Stimulated activated naive B cell treated with anti-CD40 and anti-IgM and Interleukin-4, amounts not matched to agents 10 μg/mL and 1 μg/mL and 100 μg/mL, for 72 hours (primary cell): ENCODE results near the gene ANKRD65.
A peak's percentile ranks its signal among the peaks of the same experiment; 100 is the strongest.
"Not testable (repeated sequence)": the region's sequence is repeated elsewhere in the genome, so short reads cannot be mapped to it uniquely, and the experiment has no call there.

Experiments
- ATAC-seq, 2 donors: fragments of 150-1000 bp; cut with Tn5 transposase; replicated peaks; 2 replicates each; pipeline ENCODE4 v1.10.0; 2021; ENCODE audit warnings: moderate library complexity in 1 of 2
- DNase-seq: peaks from one replicate; pipeline ENCODE4 v3.0.0; 2021
- H3K27ac Mint-ChIP-seq: one replicate; pipeline ENCODE4 v1.8.0; 2022; ENCODE audit warnings: mild to moderate bottlenecking, mixed read lengths
- H3K27me3 Mint-ChIP-seq, 2 donors: one replicate each; pipeline ENCODE4 v1.8.0; 2022; ENCODE audit warnings: mixed read lengths in 2 of 2
- H3K36me3 Mint-ChIP-seq, 2 donors: one replicate each; pipeline ENCODE4 v1.8.0; 2022; ENCODE audit warnings: mixed read lengths in 2 of 2, mild to moderate bottlenecking in 1 of 2
- H3K4me1 Mint-ChIP-seq, 2 donors: one replicate each; pipeline ENCODE4 v1.8.0; 2022; ENCODE audit warnings: mixed read lengths in 2 of 2, mild to moderate bottlenecking in 1 of 2
- H3K4me3 Mint-ChIP-seq, 2 donors: one replicate each; pipeline ENCODE4 v1.8.0; 2022; ENCODE audit warnings: mild to moderate bottlenecking in 2 of 2, mixed read lengths in 2 of 2, moderate library complexity in 1 of 2
- H3K9me3 Mint-ChIP-seq, 2 donors: one replicate each; pipeline ENCODE4 v1.8.0; 2022; ENCODE audit warnings: mixed read lengths in 2 of 2, mild to moderate bottlenecking in 1 of 2

ANKRD65 gene

GRCh38 chr1:1406101-1406820 lies 14.8 kb downstream of the ANKRD65 start:
- Mint-ChIP-seq H3K4me1 (peaks cover 32 to 74% of the 10 kb centered on the region in 2 donors), H3K27ac (peak overlapping the region; percentile 98), H3K4me3 (peak overlapping the region; percentile 90 to 96), H3K27me3 (no peaks in the 10 kb centered on the region), H3K36me3 (peaks cover 44 to 56% of the 10 kb centered on the region in 2 donors), H3K9me3 (no peaks in the 10 kb centered on the region)
- DNase-seq, result no peak
- peak; percentile 0 to 6 for ATAC-seq

DNA sequence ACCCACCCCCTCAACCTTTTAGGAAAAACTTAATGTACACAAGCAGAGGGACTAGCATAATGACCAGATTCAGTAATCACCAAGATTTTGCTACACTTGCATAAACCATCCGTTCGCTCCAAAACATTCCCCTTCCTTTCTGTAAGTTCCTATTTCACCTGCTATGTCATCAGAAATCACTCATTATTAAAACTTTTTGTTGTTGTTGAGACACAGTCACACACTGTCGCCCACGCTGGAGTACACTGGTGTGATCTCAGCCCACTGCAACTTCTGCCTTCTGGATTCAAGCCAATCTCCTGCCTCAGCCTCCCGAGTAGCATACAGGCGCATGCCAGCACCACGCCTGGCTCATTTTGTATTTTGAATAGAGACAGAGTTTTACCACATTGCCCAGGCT lies 17.4 kb downstream of the ANKRD65 start:
- Mint-ChIP-seq H3K4me3 (peak overlapping the region in 1 of 2 donors; percentile 22), H3K4me1 (peaks cover 42 to 73% of the 10 kb centered on the region in 2 donors)
- no peak for ATAC-seq

DNA sequence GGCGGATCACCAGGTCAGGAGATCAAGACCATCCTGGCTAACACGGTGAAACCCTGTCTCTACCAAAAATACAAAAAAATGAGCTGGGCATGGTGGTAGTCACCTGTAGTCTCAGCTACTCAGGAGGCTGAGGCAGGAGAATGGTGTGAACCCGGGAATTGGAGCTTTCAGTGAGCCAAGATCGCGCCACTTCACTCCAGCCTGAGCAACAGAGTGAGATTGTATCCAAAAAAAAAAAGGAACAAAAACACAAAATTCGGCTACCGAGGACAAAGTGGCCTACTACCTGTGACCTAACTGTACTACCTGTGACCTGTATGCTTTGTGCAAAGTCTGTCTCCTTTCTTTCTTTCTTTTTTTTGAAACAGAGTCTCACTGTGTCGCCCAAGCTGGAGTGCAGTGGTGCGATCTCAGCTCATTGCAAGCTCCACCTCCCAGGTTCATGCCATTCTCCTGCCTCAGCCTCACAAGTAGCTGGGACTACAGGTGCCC lies 18.1 kb downstream of the ANKRD65 start:
- Mint-ChIP-seq H3K4me3 (peak overlapping the region in 1 of 2 donors; percentile 12), H3K4me1 (peaks cover 41 to 73% of the 10 kb centered on the region in 2 donors), H3K36me3 (peaks cover 62 to 75% of the 10 kb centered on the region in 2 donors), H3K27ac (peak overlapping the region; percentile 95)
- not testable (repeated sequence) for DNase-seq, H3K27me3 Mint-ChIP-seq, H3K9me3 Mint-ChIP-seq, ATAC-seq

More for the DNA sequence above, 17.4 kb downstream of the ANKRD65 start:
- Mint-ChIP-seq H3K27me3 (no peaks in the 10 kb centered on the region), H3K36me3 (peaks cover 59 to 75% of the 10 kb centered on the region in 2 donors), H3K27ac (peak overlapping the region; percentile 86), H3K9me3 (no peaks in the 10 kb centered on the region)
- no peak for DNase-seq

DNA sequence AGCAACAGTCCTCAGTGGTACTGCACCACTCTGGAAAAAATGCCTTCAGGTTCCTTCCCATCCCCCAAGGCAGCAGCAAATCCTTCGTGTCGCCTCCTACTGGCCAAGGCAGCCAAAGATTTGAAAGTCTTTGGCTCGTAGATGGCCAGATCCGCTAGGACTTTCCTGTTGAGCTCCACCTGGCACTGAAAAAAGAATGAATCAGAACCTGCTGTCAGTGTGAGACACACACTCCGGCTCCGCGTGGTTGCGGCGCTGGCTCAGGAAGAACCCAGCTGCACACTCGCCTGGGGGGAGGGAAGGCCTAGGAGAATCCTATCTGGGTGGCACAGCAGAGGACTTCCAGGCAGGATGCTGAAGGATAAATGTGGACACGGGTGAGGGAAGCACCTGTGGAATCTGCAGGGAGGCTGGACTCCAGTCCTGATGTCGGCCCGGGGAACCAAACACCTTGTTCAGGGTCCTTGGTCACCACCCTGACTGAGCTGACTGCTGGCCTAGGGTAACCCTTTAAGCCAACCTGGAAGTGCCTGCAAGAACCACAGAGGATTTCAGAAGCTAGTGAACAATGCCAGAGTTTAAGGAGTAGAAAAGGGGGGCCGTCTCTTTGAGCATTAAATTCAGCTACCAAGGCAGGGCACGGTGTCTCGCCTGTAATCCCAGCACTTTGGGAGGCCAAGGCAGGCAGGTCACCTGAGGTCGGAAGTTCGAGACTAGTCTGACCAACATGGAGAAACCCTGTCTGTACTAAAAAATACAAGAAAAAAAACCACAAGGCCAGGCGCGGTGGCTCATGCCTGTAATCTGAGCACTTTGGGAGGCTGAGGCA lies 18.8 kb downstream of the ANKRD65 start:
- H3K4me1 Mint-ChIP-seq, result peaks cover 43 to 76% of the 10 kb centered on the region in 2 donors
- H3K9me3 Mint-ChIP-seq, result no peaks in the 10 kb centered on the region
- DNase-seq (no peak), ATAC-seq (no peak)
- no peaks in the 10 kb centered on the region for H3K27me3 Mint-ChIP-seq
- H3K27ac Mint-ChIP-seq, result peak overlapping the region; percentile 95
- peak overlapping the region; percentile 26 to 62 for H3K4me3 Mint-ChIP-seq
- peaks cover 63 to 71% of the 10 kb centered on the region in 2 donors for H3K36me3 Mint-ChIP-seq

DNA sequence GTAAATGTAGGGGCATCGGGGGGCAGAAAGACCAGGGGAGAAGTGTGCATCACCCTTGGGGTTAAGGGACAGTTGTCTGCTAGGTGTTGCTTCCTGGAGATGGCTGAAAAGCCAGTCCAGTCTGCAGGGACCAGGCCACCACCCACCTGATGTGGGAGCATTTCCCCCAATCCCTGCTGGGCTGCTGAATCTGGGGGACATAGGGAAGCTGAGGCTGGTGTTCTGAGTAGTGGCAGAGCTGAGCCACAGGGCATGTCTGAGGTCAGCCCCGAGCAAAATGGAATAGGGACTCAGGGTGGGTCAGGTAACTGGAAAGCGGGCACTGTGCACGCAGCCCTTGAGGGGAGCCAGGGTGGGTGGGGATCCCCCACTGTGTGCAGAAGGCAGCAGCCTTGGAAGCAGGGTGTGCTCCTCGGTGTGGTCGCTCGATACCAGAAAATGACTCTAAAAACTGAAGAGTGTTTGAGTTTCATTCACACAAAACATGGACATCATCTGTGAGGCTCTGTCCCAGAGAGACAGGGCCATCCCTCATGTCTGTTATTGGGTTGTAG lies 19.5 kb downstream of the ANKRD65 start:
- no peak for DNase-seq
- ATAC-seq, result no peak
- H3K4me1 Mint-ChIP-seq, result peaks cover 43 to 80% of the 10 kb centered on the region in 2 donors
- H3K27me3 Mint-ChIP-seq, result no peaks in the 10 kb centered on the region
- peaks cover 59 to 68% of the 10 kb centered on the region in 2 donors for H3K36me3 Mint-ChIP-seq
- H3K9me3 Mint-ChIP-seq, result no peaks in the 10 kb centered on the region
- H3K4me3 Mint-ChIP-seq, result peak overlapping the region in 1 of 2 donors; percentile 17
- H3K27ac Mint-ChIP-seq, result no peak overlapping the region

GRCh38 chr1:1400576-1401456 lies 20.3 kb downstream of the ANKRD65 start:
- DNase-seq (no peak), ATAC-seq (no peak)
- Mint-ChIP-seq H3K27me3 (no peaks in the 10 kb centered on the region), H3K36me3 (peaks cover 57 to 62% of the 10 kb centered on the region in 2 donors), H3K27ac (peak overlapping the region; percentile 99), H3K4me1 (peaks cover 41 to 73% of the 10 kb centered on the region in 2 donors), H3K9me3 (no peaks in the 10 kb centered on the region), H3K4me3 (peak overlapping the region; percentile 95)

DNA sequence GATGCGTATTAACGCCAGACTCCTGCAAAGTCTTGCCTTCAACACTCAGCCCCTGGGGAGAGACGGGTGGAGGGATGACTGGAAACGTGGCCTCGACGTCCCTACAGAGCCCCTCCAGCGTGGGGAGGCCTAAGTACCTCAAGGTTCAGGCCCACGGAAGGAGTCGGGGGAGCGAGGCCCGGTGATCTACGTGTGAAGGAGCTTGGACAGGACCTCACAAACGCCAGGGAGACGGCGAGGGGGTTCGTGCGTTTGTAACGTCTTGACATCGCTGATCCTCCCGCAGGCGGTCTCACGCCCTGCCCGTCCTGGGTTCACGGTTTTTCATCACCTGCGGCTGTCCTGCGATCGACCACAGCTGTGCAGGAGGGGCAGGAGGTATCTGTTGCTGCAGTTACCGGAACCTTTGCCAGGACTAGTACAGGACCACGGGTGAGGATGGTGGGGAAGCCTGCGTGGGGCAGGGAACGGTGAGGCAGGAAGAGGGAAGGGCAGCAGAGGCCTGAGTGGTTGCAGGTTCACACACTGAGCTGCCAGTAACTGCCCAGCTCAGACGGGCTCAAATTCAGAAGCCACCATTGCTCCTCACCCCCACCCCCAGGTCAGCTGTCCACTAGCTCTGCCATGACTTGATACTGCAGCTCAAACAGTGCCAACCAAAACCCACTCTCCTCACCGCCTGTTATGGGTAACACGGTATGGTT lies 21.1 kb downstream of the ANKRD65 start:
- H3K4me1 Mint-ChIP-seq, result peaks cover 40 to 73% of the 10 kb centered on the region in 2 donors

DNA sequence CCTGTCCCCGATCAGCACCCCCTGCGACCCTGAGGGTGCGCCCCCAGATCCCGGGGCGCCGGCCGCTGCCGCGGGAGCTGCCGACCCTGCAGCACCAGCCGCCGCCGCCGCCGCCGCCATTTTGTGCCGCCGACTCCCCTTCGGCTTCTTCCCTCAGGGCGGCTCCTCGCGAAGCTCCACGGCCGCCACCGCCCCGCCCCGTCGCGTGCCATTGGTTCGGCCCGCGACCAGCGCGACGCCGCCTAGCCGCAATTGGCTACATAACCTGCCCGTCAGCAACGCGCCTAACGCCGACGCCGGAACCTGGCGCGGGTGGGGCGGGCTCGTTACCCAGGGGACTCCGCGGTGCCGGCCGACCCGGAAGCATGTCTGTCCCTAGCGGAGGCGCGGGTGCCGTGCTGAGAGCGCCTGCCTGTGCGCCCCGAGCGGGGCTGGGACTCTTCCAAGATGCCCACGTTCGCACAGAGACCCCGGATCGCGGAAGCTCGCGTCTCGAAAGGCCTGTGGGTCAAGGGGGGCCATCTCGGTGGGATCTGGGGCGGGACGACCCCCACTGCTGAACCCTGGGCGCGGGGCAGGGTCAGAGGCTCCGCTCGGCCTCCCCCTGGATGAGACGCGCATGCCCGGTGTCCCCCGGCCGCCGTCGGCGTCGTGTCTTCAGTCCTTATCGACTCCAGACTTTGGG lies 21.7 kb downstream of the ANKRD65 start, which contains the start of gene CCNL2:
Gene CCNL2 (minus strand): TSS at position 149 of the 685 bp plus-strand sequence. CDS start 29 bp downstream, at position 120.
- H3K27ac Mint-ChIP-seq, result peak within 1 kb of the TSS; percentile 99
- ATAC-seq (peak; percentile 95 to 98), DNase-seq (peak; percentile 99)
- no peaks in the 10 kb centered on the region for H3K27me3 Mint-ChIP-seq
- no peaks in the 10 kb centered on the region for H3K9me3 Mint-ChIP-seq
- peaks cover 56 to 60% of the 10 kb centered on the region in 2 donors for H3K36me3 Mint-ChIP-seq
- peaks cover 40 to 73% of the 10 kb centered on the region in 2 donors for H3K4me1 Mint-ChIP-seq
- H3K4me3 Mint-ChIP-seq, result peak within 1 kb of the TSS; percentile 95

More for the DNA sequence above, 21.1 kb downstream of the ANKRD65 start:
- Mint-ChIP-seq H3K36me3 (peaks cover 58 to 63% of the 10 kb centered on the region in 2 donors), H3K9me3 (no peaks in the 10 kb centered on the region), H3K4me3 (peak overlapping the region; percentile 95), H3K27ac (peak overlapping the region; percentile 99), H3K27me3 (no peaks in the 10 kb centered on the region)
- ATAC-seq, result peak; percentile 4 to 8
- no peak for DNase-seq

DNA sequence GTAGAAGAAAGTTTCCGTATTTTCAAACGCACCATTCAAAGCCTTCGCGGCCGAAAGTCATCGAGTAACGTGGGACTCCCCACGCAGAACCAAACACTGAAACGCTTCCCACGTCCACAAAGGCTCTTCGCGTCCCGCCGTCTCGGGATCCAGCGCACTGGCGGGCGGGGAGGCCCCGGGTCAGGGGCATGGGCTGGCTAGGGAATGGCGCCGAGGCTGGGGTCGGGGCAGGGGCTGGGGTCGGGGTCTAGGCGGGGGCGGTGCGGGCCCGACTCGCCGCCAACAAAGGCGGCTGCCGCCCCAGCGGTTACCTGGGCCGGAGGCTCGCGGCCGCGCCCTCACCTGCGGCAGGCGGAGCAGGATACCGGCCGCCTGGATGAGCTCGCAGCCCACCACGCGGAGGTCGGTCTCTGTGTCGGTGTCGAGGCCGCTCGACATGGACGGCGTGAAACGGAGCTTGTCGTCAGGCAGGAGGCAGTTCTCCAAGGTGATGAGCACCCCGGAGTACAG lies 22.3 kb downstream of the ANKRD65 start:
- Mint-ChIP-seq H3K4me3 (peak overlapping the region; percentile 89 to 95), H3K36me3 (peaks cover 55 to 59% of the 10 kb centered on the region in 2 donors), H3K27me3 (no peaks in the 10 kb centered on the region), H3K27ac (peak overlapping the region; percentile 93), H3K4me1 (peaks cover 38 to 67% of the 10 kb centered on the region in 2 donors), H3K9me3 (no peaks in the 10 kb centered on the region)
- DNase-seq (no peak), ATAC-seq (peak; percentile 6)

GRCh38 chr1:1397839-1398523 lies 23.1 kb downstream of the ANKRD65 start:
- ATAC-seq (no peak), DNase-seq (no peak)
- Mint-ChIP-seq H3K27ac (peak overlapping the region; percentile 93), H3K9me3 (no peaks in the 10 kb centered on the region), H3K4me3 (peak overlapping the region; percentile 89 to 95), H3K27me3 (no peaks in the 10 kb centered on the region), H3K36me3 (peaks cover 54 to 61% of the 10 kb centered on the region in 2 donors), H3K4me1 (peaks cover 32 to 60% of the 10 kb centered on the region in 2 donors)

GRCh38 chr1:1395166-1395565 lies 25.9 kb downstream of the ANKRD65 start:
- DNase-seq (no peak), ATAC-seq (no peak)
- H3K4me1 Mint-ChIP-seq, result peaks cover 14 to 37% of the 10 kb centered on the region in 2 donors
- no peaks in the 10 kb centered on the region for H3K27me3 Mint-ChIP-seq
- H3K36me3 Mint-ChIP-seq, result peaks cover 55 to 60% of the 10 kb centered on the region in 2 donors
- H3K9me3 Mint-ChIP-seq, result no peaks in the 10 kb centered on the region
- no peak overlapping the region for H3K27ac Mint-ChIP-seq
- H3K4me3 Mint-ChIP-seq, result no peak overlapping the region

GRCh38 chr1:1394116-1394515 lies 27.0 kb downstream of the ANKRD65 start:
- no peaks in the 10 kb centered on the region for H3K9me3 Mint-ChIP-seq
- no peak overlapping the region for H3K4me3 Mint-ChIP-seq
- ATAC-seq (no peak), DNase-seq (no peak)
- peaks cover 12 to 29% of the 10 kb centered on the region in 2 donors for H3K4me1 Mint-ChIP-seq
- peaks cover 55 to 61% of the 10 kb centered on the region in 2 donors for H3K36me3 Mint-ChIP-seq
- H3K27ac Mint-ChIP-seq, result peak overlapping the region; percentile 56
- no peaks in the 10 kb centered on the region for H3K27me3 Mint-ChIP-seq
